Stomach smooth muscle (tissue), 2 donors: ENCODE measurements around the gene TUB.

Experiments used
- H3K27ac ChIP-seq: one replicate; pipeline ENCODE4 v1.7.0; 2013; ENCODE audit warnings: mild to moderate bottlenecking, low read length, inconsistent platforms
- H3K27me3 ChIP-seq, 2 donors: one replicate each; pipeline ENCODE4 v1.7.0; 2013; ENCODE audit warnings: low read length in 2 of 2; ENCODE audit not compliant: insufficient read depth in 2 of 2, control insufficient read depth in 1 of 2
- H3K36me3 ChIP-seq, 2 donors: one replicate each; pipeline ENCODE4 v1.7.0; 2013; ENCODE audit warnings: low read length in 2 of 2; ENCODE audit not compliant: control insufficient read depth in 2 of 2, insufficient read depth in 2 of 2
- H3K4me1 ChIP-seq: one replicate; pipeline ENCODE4 v1.7.0; 2013; ENCODE audit warnings: low read length; ENCODE audit not compliant: control insufficient read depth, insufficient read depth
- H3K4me3 ChIP-seq, 2 donors: one replicate each; pipeline ENCODE4 v1.7.0; 2013; ENCODE audit warnings: low read length in 2 of 2
- H3K9ac ChIP-seq, 2 donors: one replicate each; pipeline ENCODE4 v1.7.0; 2013; ENCODE audit warnings: low read length in 2 of 2, mild to moderate bottlenecking in 1 of 2
- H3K9me3 ChIP-seq, 2 donors: one replicate each; pipeline ENCODE4 v1.7.0; 2013; ENCODE audit warnings: low read length in 2 of 2; ENCODE audit not compliant: control insufficient read depth in 2 of 2
- donor health status: healthy.
- donor health status: Pancreatic carcinoma.

TUB gene

DNA sequence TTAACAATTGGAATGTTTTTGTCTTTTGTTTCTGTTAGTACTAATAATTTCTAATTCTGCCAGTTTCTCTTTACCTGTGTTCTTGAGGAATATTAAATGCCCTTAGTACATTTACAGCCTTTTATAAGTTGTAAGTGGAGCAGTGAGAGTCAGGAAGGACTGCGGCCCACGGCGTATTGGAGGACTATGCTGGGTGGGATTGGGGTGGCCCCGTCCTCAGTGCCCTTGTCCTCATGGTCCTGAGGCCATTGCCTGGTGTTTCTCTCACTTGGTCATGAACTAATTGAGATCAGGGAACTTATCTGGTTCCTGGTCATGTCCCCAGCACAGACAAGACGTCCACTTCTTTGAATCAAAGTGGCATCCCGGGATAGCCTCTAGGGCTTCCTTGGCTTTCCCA, 3.3 kb downstream of the TUB start:
- Histone ChIP-seq H3K27me3 (no peaks in the 10 kb centered on the region), H3K36me3 (no peaks in the 10 kb centered on the region), H3K4me3 (no peak overlapping the region), H3K9me3 (no peaks in the 10 kb centered on the region), H3K4me1 (peaks cover 44% of the 10 kb centered on the region), H3K9ac (no peak overlapping the region), H3K27ac (no peak overlapping the region)

DNA sequence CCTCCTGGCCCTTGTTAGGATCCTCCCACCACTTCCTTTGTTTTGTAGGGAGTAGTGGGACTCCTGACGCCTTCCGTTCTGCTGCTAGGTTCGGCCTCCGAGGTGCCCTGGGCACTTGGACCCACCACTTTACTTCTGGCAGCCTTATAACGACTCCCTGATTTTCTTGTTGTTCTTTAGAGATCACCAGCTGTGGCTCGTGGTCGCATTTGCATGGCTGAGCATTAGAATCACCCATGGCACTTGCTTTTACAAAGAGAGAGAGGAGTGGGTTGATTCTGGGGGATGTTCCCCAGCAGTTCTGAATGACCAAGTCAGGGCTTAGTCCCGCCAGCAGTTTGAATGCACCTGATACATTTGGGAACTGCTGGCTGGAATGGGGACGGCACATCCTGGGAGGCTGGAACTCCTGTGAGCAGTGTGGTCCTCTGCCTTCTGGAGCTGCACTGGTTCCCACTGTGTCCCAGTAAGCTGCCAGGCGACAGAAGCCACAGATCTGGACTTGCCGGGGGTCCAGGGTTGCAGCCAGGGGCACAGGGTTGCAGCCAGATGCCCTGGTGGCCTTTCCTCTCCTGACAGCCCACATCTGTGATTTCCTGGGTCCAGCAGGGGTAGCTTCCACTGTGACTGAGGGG, 4.1 kb downstream of the TUB start:
- Histone ChIP-seq H3K9ac (no peak overlapping the region), H3K27me3 (no peaks in the 10 kb centered on the region), H3K9me3 (no peaks in the 10 kb centered on the region), H3K27ac (no peak overlapping the region), H3K36me3 (no peaks in the 10 kb centered on the region), H3K4me3 (no peak overlapping the region), H3K4me1 (peaks cover 44% of the 10 kb centered on the region)

- no peak overlapping the region for H3K27ac ChIP-seq
- no peak overlapping the region for H3K4me3 ChIP-seq
- no peaks in the 10 kb centered on the region for H3K36me3 ChIP-seq
- H3K27me3 ChIP-seq, result no peaks in the 10 kb centered on the region
- peaks cover 38% of the 10 kb centered on the region for H3K4me1 ChIP-seq
- H3K9me3 ChIP-seq, result no peaks in the 10 kb centered on the region
- no peak overlapping the region for H3K9ac ChIP-seq
Observed at GRCh38 chr11:8086001-8086479, 5.0 kb downstream of the TUB start.

DNA sequence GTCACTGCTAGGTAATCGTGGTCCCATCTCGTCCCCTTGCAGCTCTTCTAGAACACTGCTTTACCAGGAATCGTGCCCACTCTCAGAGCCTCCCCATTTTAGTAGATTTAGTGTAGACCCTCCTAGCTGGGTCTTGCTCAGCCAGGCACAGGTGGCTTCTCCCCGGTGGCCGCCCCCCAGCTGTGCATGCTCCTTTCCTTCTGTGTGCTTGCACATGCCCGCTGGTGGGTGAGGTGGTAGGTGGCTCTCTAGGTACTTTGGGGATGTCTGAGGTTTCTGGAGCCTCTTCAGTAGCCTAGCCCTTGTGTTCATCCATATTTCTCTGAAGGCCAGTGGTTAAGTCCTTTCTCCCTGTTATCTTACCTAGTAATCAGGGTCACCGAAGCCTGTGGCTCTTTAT, 5.6 kb downstream of the TUB start:
- Histone ChIP-seq H3K36me3 (peaks cover 0 to 2% of the 10 kb centered on the region in 2 donors), H3K27ac (no peak overlapping the region), H3K4me1 (peaks cover 36% of the 10 kb centered on the region), H3K27me3 (no peaks in the 10 kb centered on the region), H3K9ac (no peak overlapping the region), H3K4me3 (no peak overlapping the region), H3K9me3 (no peaks in the 10 kb centered on the region)

- no peak overlapping the region for H3K27ac ChIP-seq
- H3K9ac ChIP-seq, result no peak overlapping the region
- no peak overlapping the region for H3K4me3 ChIP-seq
- no peaks in the 10 kb centered on the region for H3K9me3 ChIP-seq
- peaks cover 0 to 2% of the 10 kb centered on the region in 2 donors for H3K36me3 ChIP-seq
- peaks cover 30% of the 10 kb centered on the region for H3K4me1 ChIP-seq
- H3K27me3 ChIP-seq, result no peaks in the 10 kb centered on the region
Observed at GRCh38 chr11:8087185-8087584, 6.2 kb downstream of the TUB start.

GRCh38 chr11:8087756-8088155, 6.7 kb downstream of the TUB start:
- Histone ChIP-seq H3K27me3 (no peaks in the 10 kb centered on the region), H3K27ac (no peak overlapping the region), H3K4me3 (no peak overlapping the region), H3K9ac (no peak overlapping the region), H3K36me3 (peaks cover 0 to 2% of the 10 kb centered on the region in 2 donors), H3K4me1 (peaks cover 29% of the 10 kb centered on the region), H3K9me3 (no peaks in the 10 kb centered on the region)

DNA sequence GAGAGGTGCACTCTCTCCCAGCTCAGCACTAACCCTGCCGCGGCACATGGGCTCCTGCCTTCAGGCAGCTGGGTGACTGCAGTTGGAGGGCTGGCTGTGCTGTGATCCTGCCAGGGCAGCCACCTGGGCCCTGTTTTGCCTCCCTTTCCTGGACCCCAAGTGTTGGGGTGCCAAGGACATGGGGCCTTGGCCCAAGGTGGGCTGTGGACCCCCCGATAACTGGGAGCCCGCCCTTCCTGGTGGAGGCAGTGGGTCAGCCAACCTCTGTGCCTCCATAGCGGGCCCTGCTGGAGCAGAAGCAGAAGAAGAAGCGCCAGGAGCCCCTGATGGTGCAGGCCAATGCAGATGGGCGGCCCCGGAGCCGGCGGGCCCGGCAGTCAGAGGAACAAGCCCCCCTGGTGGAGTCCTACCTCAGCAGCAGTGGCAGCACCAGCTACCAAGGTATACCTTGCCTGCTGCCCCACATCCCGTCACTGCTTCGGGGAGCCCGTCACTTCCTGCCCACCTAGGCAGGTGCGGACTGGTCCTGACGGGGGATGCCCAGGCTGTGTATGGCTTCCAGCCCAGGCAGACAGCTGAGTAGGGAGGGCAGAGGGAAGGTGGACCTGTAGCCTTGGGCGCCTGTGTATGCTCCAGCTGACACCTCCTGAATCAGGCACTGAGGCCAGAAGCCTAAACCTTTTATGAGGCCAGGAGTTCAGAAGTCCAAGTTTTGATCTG, 8.9 kb downstream of the TUB start:
- no peak overlapping the region for H3K27ac ChIP-seq

GRCh38 chr11:8090756-8091155, 9.7 kb downstream of the TUB start:
- H3K4me1 ChIP-seq, result peaks cover 17% of the 10 kb centered on the region
- no peak overlapping the region for H3K4me3 ChIP-seq
- H3K27ac ChIP-seq, result no peak overlapping the region
- no peaks in the 10 kb centered on the region for H3K27me3 ChIP-seq
- no peaks in the 10 kb centered on the region for H3K9me3 ChIP-seq
- peaks cover 2 to 8% of the 10 kb centered on the region in 2 donors for H3K36me3 ChIP-seq
- no peak overlapping the region for H3K9ac ChIP-seq

More for the DNA sequence above, 8.9 kb downstream of the TUB start:
- H3K36me3 ChIP-seq, result peaks cover under 1 to 8% of the 10 kb centered on the region in 2 donors
- no peak overlapping the region for H3K9ac ChIP-seq
- no peaks in the 10 kb centered on the region for H3K9me3 ChIP-seq
- H3K4me1 ChIP-seq, result peaks cover 19% of the 10 kb centered on the region
- no peak overlapping the region for H3K4me3 ChIP-seq
- no peaks in the 10 kb centered on the region for H3K27me3 ChIP-seq

GRCh38 chr11:8091721-8092120, 10.7 kb downstream of the TUB start:
- peaks cover 8% of the 10 kb centered on the region for H3K4me1 ChIP-seq
- no peak overlapping the region for H3K27ac ChIP-seq
- H3K4me3 ChIP-seq, result no peak overlapping the region
- peaks cover 2 to 13% of the 10 kb centered on the region in 2 donors for H3K36me3 ChIP-seq
- H3K27me3 ChIP-seq, result no peaks in the 10 kb centered on the region
- H3K9ac ChIP-seq, result no peak overlapping the region
- H3K9me3 ChIP-seq, result no peaks in the 10 kb centered on the region

DNA sequence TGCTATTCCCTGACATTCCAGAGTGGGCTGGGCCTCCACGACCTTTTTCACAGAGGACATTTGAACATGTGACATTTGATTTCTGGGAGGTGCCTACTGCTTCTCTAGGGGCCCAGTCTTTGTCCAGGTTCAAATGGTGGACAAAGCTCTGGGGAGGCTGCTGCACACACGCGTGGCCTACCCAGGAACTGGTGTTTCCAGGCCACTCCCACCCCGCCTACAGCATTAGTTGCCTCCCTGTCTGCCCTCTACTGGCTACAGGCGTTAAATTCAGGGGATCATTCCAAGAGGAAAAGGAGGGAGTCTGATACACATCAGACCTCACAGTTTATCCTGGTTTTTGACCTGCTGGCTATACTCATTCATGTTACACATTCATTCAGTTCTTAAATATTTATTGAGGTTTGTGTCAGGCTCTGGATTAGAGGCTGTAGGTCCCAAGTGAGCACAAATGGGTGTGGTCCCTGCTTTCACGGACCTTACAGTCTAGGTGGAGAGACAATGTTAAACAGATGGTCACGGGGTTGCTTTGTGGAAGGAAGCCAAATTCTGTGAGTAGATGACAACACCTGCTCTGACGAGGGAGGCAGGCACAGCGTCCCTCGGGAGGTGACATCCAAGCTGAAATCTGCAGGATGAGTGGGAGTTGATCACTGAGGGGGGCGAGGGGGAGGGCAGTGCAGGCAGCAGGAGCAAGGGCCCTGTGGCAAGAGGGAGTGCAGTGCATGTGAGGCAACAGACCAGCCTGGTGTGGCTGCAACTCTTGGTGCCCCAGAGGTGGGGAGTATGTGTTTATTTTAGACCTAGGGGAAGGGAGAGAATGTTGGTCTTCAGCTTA, 11.8 kb downstream of the TUB start:
- no peak overlapping the region for H3K27ac ChIP-seq
- no peak overlapping the region for H3K9ac ChIP-seq

More for the DNA sequence above, 11.8 kb downstream of the TUB start:
- Histone ChIP-seq H3K4me3 (no peak overlapping the region), H3K4me1 (peaks cover 8% of the 10 kb centered on the region), H3K9me3 (no peaks in the 10 kb centered on the region), H3K27me3 (no peaks in the 10 kb centered on the region), H3K36me3 (peaks cover 2 to 18% of the 10 kb centered on the region in 2 donors)
